GM19467 (cell line): ENCODE measurements around the gene ABCC1.

Experiments
- ATAC-seq: cut with Tn5 transposase; IDR thresholded peaks from one replicate; pipeline ENCODE4 v1.9.1; 2021; ENCODE audit warnings: mild to moderate bottlenecking, moderate library complexity; ENCODE audit not compliant: unreplicated experiment

Gene ABCC1

DNA sequence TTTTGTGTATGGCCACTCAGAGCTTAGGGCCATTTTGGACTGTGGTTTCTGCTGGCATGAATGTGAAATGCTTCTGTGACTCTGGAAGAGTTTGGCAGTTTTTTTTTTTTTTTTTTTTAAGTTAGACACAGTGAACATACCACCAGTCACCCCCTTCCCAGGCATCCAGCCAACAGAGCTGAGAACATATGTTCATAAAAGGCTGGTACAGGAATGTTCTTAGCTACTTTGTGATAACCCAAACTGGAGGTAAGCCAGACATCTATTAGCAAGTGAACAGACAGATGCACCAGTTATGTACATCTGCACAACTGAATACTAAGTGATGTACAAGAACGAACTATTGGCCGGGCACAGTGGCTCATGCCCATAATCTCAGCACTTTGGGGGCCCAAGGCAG is 92.7 kb downstream of the ABCC1 start:
- ATAC-seq, result no peak

DNA sequence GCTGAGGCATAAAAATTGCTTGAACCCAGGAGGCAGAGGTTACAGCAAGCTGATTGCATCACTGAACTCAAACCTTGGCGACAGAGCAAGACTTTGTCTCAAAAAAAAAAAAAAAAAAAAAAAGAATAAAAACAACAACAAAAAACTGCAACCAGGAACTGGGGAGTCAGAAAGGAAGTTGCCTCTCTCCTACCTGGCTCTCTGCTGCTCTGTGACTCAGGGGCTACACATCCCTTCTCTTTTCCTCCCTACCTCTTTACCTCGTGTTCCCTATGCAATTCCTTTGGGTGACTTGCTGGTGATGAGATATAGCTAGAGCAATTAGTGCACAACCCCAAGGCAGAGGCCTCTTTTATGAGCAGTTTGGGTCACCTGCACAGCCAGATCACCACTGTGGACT is 95.9 kb downstream of the ABCC1 start:
- ATAC-seq, result no peak

DNA sequence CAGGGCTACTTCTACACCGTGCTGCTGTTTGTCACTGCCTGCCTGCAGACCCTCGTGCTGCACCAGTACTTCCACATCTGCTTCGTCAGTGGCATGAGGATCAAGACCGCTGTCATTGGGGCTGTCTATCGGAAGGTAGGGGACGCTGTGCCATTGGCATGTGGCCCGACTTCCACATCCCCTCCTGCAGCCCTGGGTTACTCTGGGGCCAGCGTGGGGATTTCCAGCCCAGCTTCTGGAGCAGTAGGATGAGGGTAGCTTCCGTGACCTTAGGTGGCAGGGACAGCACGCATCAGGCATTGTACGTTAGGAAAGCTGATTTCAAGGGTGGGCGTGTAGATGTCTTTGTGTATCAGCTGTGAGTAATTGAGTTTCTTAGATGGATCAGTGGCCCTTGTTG is 96.5 kb downstream of the ABCC1 start:
- ATAC-seq, result no peak

DNA sequence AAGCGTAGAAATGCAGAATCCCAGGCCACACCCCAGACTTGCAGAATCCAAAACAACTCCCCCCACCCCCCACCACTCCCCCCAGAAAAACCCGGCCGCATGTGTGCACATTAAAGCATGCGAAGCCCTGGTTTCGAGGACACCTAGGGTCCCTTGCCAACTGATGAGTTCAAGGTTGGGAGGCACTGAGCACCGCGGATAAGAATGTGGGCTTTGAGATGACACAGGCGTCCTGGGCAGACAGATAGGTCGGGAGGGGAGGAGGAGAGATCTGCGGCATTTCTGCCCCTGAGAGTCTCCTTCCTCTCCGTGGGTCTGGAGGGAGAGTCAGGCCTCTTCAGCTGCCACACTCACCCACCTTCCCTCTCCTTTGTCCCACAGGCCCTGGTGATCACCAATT is 98.3 kb downstream of the ABCC1 start:
- no peak for ATAC-seq

DNA sequence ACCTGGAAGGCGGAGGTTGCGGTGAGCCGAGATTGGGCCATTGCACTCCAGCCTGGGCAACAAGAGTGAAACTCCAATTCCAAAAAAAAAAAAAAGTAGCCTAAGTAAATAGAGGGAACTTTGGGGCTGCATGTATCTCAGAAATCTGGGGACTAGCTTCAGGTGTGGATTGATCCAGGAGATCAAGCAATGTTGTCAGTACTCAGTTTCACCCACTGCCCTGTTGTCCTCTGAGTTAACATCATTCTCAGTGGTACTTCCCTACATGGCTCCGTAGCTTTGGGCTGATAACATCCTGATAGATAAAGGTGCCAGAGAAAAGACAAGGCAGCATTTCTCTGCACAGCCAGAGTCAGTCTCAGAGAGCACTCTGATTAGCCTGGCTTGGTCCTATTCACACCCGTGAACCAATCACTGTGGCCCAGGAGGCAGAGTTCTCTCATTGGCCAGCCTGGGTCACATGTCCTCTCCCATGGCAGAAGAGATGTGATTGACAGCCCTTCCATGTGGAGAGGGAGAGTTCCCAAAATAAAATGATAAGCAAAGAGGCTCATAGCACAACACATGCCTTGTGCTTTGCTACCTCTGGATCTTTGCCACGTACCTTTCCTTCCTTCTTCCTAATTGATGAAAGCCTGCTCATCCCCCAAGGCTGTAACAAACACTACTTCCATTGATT is 99.6 kb downstream of the ABCC1 start:
- ATAC-seq, result no peak

DNA sequence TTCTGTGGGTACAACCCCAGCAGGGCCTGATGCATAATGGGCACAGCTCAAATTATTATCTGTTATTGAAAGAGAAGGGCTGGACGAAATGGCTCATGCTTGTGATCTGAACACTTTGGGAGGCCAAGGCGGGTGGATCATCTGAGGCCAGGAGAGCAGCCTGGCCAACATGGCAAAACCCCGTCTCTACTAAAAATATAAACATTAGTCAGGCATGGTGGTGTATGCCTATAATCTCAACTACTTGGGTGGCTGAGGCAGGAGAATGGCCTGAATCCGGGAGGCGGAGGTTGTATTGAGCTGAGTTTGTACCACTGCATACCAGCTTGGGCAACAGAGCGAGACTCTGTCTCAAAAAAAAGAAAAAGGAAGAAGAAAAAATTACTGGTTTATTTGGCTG is 100.7 kb downstream of the ABCC1 start:
- ATAC-seq, result no peak

DNA sequence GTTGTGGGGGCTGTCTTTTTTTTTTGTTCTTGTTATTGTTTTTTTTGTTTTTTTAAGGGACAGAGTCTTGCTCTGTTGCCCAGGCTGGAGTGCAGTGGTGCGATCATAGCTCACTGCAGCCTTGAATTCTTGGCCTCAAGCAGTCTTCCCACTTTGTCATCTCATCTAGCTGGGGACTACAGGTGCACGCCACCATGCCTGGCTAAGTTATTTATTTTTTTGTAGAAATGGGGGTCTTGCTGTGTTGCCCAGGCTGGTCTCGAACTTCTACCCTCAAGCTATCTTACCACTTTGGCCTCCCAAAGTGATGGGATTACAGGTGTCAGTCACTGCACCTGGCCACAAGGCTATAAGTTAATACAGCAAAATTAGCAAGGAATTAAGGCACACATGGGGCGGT is 101.7 kb downstream of the ABCC1 start:
- no peak for ATAC-seq

DNA sequence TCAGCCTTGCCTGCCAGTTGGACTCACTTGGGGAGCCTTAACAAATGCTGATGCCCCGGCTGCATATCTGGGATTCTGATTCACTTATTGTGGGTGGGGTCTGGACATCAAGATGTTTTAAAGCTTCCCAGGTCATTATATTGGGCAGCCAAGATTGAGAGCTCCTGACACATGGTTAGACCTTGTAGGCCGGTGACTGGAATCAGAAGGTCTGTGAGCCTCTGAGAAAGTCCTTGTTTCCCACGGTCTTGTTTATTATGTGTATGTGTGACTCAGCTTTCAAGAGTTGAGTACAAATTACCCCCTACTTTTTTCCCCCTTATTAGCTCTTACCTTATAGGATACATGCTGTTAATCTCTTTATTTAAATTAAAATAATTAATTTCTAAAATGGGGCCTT is 103.5 kb downstream of the ABCC1 start:
- ATAC-seq, result no peak

DNA sequence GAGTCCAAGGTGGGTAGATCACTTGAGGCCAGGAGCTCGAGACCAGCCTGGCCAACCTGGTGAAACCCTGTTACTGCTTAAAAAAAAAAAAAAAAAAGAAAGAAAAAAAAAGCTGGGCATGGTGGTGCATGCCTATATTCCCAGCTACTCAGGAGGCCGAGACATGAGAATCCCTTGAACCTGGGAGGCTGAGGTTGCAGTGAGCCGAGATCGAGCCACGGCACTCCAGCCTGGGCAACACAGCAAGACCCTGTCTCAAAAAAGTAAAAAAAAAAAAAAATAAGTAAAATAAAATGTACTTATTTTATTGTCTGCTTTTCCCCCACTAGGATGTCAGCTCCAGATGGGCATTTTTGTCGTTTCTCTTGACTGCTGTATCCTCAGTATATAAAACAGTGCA is 107.7 kb downstream of the ABCC1 start:
- no peak for ATAC-seq

DNA sequence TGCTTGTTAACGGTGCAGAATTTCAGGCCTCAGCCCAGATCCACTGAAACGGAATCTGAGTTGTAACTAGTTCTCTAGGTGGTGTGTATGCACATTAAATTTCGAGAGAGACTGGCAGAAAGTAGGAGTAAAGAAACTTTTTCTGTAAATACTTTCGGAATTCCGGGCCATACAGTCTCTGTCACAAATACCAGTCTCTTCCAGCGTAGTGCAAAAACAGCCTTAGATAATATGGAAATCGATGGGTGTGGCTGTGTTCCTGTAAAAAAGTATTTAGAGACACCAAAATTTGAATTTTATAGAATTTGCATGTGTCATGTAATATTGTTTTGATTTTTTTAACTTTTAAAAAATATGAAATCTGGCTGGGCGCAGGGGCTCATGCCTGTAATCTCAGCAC is 109.7 kb downstream of the ABCC1 start:
- no peak for ATAC-seq

DNA sequence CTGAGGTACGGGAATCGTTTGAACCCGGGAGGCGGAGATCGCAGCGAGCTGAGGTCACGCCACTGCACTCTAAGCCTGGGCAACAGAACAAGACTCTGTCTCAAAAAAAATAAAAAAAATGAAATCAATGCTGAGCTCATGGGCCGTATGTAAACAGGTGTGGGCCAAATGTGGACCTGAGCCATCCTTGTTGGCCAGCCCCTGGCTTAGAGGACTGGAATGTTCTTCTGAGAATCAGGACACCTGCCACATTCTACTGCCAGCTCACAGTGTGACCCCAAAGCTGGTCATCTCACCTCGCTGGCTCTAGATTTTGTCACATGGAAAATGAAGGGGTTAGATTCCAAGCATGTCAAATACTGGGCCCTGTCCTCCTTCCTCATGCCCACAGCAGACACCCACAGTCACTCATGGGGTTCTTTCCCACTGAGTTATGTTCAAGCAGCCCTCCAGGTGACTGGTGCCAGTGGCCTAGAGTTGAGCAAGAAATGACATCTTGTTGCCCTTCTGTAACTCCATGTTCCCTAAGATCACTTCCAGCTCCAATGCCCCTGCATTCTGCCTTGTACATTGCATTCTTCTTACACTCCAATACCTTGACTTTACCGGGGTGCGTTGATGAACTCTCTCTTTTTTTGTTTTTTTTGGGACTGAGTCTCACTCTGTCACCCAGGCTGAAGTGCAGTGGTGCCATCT is 110.6 kb downstream of the ABCC1 start:
- ATAC-seq, result no peak

DNA sequence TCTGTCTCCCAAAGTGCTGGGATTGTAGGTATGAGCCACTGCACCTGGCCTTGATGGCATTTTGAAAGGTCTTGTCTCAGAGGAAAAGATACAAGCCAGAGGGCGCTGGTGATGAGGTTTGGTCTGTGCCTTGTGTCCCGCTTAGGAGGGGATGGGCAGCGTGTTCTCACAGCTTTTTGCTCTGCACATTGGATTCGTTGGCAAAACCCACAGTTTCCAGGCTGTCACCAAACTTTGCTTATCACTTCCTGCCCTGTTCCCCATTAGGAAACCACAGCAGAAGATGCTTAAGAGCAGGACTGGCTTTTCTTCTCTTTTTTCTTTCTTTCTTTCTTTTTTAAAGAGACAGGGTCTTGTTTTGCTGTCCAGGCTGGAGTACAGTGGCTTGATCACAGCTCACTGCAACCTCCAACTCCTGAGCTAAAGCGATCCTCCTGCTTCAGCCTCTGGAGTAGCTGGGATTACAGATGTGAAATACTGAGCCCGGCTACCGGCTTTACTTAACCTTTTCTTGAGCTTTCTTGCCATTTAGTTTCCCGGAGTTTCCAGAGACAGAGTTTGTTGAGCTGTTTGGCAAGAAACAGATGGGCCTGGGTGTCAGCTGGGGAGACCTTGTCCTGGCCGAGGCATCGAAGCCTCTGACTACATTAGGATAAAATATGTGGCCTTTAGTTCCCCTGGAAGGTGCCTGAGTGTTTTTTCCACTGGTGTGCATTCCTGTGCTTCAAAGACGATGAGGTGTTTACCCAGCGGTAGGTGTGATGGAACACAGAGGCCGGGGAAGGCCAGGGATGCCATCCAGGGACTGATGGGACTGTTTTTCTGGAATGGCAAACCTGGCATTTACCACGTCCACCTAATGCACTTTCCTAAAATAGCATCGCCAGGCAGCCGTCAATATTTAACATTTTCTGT is 112.9 kb downstream of the ABCC1 start:
- no peak for ATAC-seq

DNA sequence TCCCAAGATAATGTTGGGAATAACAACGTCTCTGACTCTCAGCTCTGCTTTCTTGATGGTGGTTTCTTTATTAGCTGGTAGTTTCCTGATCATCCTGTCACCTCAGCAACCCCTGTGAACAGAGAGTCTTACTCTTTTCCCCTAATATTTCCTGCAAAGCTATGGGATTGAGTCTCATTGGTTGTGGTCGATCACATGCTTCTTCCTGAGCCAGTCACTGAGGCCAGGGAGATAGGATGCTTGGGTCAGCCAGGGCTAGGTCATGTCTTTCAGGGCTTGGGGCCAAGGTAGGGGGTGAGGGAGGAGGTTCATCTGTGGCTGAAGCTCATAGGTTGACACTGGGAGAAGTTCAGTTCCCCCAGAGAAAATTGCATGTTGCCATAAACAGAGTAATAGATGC is 114.3 kb downstream of the ABCC1 start:
- ATAC-seq, result no peak

DNA sequence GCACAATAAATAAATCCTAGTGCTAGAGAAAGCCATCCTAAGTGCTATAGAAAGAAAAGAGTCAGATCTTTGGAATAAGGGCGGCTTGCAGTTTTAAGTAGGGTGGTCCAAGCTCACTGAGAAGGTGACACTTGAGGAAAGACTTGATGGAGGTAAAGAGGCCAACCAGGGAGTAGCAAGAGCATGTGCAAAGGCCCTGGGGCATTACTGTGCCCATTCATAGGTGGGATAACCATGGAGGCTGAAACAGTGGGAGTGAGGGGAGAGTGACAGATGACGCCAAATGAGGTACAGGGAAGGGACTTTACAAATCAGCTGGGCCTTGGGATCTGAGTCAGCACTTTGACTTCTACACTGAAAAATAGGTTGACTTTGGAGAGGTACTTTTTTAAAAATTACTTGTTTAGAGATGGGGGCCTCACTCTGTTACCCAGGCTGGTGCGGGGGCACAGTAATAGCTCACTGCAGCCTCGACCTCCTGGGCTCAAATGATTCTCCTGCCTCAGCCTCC is 115.5 kb downstream of the ABCC1 start:
- no peak for ATAC-seq

DNA sequence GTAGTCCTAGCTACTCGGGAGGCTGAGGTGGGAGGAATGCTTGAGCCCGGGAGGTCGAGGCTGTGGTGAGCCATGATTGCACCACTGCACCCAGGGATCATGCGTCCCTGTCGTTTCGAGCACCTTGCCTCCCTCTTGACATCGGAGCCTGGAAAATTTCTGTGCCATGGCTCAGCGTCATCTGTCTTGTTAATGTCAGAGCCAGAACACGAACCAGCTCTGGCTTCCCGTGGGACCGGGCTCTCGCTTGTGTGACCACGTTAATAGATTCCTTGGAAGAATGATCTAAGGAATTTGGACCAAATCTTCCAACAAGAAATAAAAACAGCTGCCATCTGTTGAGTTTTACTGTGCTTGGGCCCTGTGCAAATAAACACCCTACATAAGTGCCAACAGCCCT is 117.7 kb downstream of the ABCC1 start:
- no peak for ATAC-seq

DNA sequence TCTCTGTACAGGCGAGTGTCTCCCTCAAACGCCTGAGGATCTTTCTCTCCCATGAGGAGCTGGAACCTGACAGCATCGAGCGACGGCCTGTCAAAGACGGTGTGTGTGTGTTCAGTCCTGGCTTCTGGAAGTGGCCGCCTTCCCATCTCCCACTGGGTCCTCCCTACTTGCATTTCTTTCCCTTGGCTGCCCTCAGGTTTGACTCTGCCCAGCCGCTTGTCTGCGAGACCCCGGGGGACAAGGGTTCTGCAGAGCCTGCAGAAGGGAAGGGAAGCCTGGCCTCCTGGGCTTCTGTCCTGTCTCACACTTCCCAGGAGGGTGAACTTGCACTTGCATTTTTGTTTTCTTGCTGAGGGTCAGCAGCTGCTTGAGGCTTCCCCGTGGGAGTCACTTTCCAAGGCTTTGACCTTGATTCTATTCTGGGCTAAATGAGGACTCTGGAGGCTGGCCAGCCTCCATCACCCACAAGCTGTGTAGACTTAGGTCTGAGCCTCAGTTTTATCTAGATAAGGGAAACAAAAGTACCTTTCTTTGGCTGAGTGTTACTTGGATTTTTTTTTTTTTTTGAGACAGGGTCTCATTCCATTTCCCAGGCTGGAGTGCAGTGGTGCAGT is 122.3 kb downstream of the ABCC1 start:
- no peak for ATAC-seq

DNA sequence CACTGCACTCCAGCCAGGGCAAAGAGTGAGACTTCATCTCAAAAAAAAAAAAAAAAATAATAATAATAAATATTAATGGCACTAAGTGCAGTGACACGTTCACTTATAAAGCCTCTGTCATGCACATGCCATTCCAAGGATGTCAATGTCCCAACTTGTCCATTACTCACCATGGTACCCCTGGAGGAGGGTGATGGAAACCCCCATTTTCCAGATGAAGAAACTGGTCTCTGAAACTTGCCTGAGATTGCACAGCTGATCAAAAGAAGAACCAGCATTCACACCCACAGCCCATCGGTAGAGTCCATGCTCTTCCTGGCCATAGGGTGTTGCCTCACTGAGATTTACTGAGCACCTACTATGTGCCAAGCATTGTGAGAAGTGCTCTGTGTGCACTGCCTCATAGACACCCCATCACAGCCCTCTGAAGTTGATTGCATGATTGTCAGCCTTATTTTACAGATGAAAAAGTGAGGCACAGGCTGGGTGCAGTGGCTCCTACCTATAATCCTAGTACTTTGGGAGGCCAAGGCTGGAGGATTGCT is 123.7 kb downstream of the ABCC1 start:
- ATAC-seq, result no peak

DNA sequence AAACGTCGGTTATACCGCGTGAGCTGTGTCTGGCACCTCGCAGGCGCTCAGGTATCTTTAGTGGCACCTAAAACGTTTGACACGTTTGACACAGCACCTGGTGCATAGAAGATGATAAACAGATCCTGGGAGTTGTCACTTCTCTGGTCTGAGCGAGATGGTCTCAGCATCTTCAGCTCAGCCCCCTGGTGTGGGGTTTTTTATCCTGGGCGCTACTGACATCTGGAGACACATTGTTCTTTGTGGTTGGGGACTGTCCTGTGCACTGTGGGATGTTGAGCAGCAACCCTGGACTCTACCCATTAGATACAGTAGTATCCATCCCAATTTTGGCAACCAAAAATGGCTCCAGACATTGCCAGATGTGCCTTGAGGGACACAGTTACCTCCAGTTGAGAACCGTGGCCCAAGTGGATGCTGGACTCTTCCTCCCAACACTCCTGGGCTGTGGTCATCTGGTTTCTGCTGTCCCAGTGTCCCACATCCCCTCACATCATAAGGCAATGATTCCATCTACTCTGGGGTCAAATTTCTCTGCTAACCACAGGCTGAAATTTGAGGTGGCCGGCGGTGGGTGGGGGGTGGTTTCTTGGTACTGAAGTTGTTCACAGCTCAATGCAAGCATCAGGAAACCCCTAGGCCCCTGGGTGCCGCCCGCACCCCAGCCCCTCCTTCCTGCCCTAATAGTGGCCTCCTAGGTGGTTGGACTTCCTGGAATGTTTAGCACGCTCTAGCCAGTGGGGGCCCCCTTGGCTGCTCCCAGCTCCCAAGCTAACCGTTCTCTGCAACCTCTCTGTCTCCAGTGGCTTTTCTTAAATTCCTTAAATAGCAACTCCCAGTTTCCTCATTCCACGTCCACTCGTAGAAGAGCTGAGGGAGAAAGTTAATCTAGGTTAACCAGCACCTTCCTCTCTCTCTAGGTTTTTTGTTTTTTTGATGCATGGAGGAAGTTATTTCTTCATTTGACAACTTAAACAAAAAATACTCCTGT is 124.8 kb downstream of the ABCC1 start:
- no peak for ATAC-seq

DNA sequence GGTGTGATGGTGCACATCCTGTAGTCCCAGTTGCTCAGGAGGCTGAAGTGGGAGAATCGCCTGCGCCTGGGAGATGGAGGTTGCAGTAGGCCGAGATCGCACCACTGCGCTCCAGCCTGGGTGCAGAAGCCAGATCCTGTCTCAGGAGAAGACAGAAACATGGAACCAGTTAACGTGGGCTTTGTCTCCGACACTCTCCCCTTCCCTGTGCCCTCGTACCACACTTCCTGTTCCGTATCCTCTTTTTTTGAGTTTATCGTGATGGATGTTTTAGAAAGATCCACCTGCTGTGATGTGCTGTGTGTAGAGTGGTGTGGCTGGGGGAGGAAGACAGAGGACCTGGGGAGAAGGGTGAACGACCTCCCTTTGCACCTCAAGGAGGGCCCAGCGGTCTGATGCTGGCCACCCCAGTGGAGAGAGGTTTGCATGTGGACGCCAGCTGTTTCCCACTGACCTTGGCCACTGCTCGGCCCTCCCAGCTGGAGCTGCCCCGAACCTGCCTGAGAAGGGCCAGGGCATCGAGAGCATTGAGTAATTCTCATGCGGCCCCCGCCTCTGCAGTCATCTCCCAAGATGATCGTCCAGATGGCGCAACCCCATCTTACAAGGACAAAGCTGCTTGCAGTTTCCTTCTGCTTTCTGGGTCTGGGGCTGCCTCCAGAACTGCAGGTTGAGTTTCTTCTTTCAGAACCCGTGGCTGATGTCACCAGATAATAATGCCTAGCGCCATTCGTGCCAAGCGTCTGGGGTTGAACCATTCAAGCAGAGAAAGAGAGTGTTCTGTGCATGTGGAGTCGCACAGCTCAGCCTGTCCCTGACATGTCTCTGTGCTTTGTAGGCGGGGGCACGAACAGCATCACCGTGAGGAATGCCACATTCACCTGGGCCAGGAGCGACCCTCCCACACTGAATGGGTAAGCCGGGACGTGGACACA is 126.3 kb downstream of the ABCC1 start:
- no peak for ATAC-seq
